Germinal center (tissue), 1 donor: ENCODE results near the gene STAMBPL1.
"Not testable (repeated sequence)": the region's sequence is repeated elsewhere in the genome, so short reads cannot be mapped to it uniquely, and the experiment has no call there.

Source experiments
- DNase-seq: peaks from one replicate; pipeline ENCODE4 v3.0.0; 2012; ENCODE audit warnings: mixed read lengths, low spot score

Gene STAMBPL1

GRCh38 chr10:88879534-88880281 lies at the start of gene STAMBPL1:
TSS of gene STAMBPL1 (plus strand) at chr10:88880245. CDS start at chr10:88901709, 21,464 bp downstream.
- DNase-seq, result peak; percentile 71

GRCh38 chr10:88830643-88831268 lies 49.3 kb upstream of the STAMBPL1 start:
- DNase-seq, result no peak

DNA sequence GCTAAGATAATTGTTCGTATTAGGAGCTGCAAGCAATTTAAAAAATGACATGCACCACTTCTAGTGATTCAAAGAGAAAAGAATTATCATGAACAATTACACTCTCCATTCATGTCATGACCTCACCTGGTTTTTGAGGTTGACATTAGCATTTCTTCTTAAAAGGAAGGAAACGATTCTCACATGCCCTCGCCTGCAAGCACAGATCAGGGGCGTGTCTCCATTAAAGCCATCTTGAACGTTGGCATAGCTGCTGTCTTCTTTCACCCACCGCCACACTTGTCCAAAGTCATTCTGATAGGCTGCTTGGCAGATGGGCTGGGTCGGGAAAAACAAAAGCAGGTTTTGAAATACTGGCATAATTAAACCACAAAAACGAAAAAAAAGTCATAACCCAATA lies 48.3 kb upstream of the STAMBPL1 start:
- no peak for DNase-seq

GRCh38 chr10:88832376-88832775 lies 47.7 kb upstream of the STAMBPL1 start:
- no peak for DNase-seq

DNA sequence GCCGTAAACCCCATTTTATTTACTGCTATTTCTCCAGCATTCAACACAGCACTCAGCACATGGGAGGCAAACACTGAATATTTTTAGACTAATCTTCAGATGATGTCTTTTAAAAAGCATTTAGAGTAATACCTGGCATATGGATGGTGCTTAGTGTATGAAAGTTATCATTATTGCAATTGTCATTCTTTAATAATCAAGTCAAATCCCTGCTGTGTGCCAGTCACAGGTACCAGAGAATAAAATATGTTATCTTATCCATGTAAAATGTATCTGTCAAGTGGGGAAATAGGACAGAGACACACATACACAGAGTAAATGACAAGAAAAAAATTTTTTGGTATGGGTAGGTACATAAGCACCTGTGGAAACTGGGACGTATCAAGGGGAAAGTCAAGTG lies 46.9 kb upstream of the STAMBPL1 start:
- DNase-seq, result no peak

GRCh38 chr10:88833723-88834122 lies 46.3 kb upstream of the STAMBPL1 start:
- DNase-seq, result no peak

GRCh38 chr10:88835096-88835909 lies 44.7 kb upstream of the STAMBPL1 start:
- peak; percentile 77 for DNase-seq

DNA sequence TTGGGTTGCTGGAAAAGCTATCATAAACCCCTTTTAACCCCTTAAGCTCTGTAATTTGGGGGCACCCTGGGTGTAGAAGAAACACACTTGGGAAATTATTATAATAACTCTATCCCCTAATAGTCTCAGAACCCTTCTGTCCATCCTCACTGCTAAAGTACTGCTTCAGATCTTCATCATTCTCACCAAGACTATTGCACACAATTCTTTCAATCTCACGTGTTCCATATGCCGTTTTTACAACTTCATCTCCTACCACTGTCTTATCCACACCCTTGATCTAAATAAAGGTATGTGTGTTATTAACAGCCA lies 44.2 kb upstream of the STAMBPL1 start:
- no peak for DNase-seq

DNA sequence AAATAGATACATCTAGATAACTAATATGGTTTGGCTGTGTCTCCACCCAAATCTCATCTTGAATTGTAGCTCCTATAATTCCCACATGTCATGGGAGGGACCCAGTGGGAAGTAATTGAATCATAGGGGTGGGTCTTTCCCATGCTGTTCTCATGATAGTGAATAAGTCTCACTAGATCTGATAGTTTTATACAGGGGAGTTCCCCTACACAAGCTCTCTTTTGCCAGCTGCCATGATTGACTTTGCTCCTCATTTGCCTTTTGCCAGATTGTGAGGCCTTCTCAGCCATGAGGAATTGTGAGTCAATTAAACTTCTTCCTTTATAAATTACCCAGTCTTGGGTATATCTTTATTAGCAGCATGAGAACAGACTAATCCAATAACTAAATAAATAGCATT lies 42.4 kb upstream of the STAMBPL1 start:
- DNase-seq, result not testable (repeated sequence)

GRCh38 chr10:88838766-88839350 lies 41.2 kb upstream of the STAMBPL1 start:
- no peak for DNase-seq

GRCh38 chr10:88840104-88840503 lies 39.9 kb upstream of the STAMBPL1 start:
- no peak for DNase-seq

DNA sequence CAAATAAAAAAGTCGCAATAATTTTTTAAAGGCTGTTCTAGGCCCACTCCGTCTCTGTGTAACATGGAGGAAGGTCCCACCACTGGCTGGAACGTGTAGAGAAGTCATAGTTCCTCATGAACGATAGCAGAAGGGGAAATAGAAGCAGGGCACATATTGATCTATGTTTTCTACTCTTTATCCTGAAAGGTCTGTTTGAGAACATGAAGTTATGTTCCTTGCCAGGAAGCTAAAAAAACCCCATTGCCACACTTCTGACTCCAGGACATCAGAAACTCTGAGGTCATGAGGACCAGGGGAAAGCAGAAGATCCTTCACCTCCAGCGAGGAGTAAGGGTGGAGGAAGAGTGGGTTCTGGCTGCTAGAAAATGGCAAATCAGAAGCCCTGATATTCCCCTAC lies 39.2 kb upstream of the STAMBPL1 start:
- DNase-seq, result no peak

- DNase-seq, result no peak
These were observed 38.5 kb upstream of the STAMBPL1 start for GRCh38 chr10:88841316-88842111.

- no peak for DNase-seq
These were observed 36.9 kb upstream of the STAMBPL1 start for GRCh38 chr10:88843171-88843570.

- DNase-seq, result no peak
These were observed 31.5 kb upstream of the STAMBPL1 start for GRCh38 chr10:88848499-88848898.

DNA sequence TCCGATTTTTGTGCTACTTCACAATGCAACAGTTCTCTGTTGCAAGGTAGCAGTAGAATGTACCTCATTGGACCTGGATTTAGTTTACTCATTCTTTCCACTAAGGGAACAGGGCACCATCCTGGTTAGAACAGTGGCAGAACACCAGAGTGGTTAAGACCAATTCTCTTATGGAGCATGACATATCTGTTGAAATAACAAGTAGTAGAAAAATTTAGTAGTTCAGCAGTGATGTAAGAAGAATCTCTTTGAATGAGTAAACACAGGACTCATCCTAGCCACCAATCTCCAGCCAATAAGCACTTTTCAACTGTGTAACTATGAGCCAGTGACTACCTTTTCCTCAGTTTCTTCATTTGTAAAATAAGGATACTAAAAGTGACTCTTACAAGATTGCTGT lies 30.8 kb upstream of the STAMBPL1 start:
- DNase-seq, result no peak

GRCh38 chr10:88850712-88851111 lies 29.3 kb upstream of the STAMBPL1 start:
- no peak for DNase-seq

DNA sequence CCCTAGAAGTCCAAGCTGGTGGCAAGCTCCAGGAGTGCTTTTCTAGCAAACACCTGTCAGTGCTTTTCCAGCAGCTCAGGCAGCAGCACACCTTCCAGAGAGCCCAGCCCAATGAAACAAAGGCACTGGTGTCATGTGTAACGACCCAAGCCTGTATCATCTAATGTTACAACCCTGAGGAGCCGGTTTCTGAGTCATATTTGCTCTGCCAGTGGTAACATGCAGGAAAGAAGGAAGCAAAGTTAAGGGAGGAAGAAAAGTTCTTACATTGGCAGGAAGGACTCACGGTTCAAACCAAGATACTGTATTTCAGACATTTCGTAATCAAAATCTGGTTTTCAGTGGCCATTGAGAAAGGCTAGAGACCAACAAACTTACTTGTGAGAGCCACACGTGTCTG lies 28.3 kb upstream of the STAMBPL1 start, which contains the start of gene ANKRD22:
ANKRD22 (minus strand) TSS at position 139 of the 400 bp plus-strand sequence. CDS start 237 bp downstream, outside the sequence.
- no peak for DNase-seq

DNA sequence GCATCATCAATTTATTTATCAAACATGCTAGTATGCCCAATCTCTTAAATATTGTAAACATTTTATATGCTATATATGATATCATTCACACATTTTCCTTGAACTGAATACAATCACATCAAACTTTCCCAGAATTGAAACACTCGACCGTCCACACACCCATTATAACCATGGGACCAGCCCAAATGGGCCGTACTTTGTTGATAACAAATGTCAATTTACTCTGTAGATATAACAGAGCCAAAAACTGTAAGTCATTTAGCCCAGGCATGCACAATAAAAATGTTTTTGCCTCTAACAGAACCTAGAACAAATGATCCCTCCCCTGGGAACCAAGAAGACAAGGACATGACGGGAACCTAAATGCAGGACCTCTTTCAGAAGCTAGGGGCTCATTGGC lies 27.7 kb upstream of the STAMBPL1 start:
- DNase-seq, result no peak

DNA sequence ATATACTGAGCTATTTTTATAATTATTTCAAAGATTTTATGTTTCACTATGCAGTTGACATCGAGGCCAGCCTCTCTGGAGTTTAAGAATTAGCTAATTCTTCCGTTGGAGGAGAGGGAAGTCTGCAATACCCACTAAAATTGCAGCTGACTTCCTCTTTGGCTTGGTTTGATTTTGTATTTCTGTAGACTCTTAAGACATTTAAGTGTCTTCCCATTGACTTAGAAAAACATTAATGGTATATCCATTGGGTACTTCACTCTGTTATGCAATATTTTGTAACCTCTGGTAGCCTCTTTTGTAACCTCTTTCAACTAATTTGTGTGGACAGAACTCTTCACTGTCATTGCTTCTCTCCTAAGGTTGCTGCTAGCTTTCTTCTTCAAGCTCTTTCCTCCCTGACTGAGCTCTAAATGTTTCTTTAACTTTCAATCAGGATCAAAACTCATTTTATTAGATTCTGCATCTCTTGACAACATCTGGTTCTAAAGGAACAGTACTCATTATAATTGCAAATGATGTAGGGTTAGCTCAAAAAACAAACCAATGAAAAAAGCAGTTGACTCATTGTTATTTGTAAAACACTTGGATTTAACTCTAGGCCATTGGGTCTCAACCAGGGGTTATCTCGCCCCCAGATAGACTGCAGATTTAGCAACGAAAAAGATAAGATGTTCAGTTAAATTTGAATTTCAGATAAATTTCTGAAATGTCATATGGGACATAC lies 26.7 kb upstream of the STAMBPL1 start:
- DNase-seq, result no peak

- no peak for DNase-seq
These were observed 25.4 kb upstream of the STAMBPL1 start for GRCh38 chr10:88854684-88855083.
